T1000 (cell line): ENCODE data around the gene FBL.
"Not testable (repeated sequence)": the region's sequence is repeated elsewhere in the genome, so short reads cannot be mapped to it uniquely, and the experiment has no call there.

Experiments
- DNase-seq: peaks from one replicate; lab custom pipeline; 2025; ENCODE audit warnings: mixed read lengths; lab: John Stamatoyannopoulos, UW

The FBL gene

GRCh38 chr19:39845933-39846677 is at the start of gene FBL:
Gene FBL (minus strand): TSS chr19:39846379. CDS start chr19:39846300, 79 bp downstream.
- DNase-seq, result peak; percentile 93

- DNase-seq, result not testable (repeated sequence)
Measured at GRCh38 chr19:39895096-39895495, 48.9 kb upstream of the FBL start.

GRCh38 chr19:39894236-39894606 is 48.0 kb upstream of the FBL start:
- not testable (repeated sequence) for DNase-seq

GRCh38 chr19:39893366-39894235 is 47.4 kb upstream of the FBL start:
- not testable (repeated sequence) for DNase-seq

- not testable (repeated sequence) for DNase-seq
Measured at GRCh38 chr19:39892506-39892902, 46.3 kb upstream of the FBL start.

GRCh38 chr19:39891660-39892505 is 45.7 kb upstream of the FBL start:
- not testable (repeated sequence) for DNase-seq

GRCh38 chr19:39890755-39891551 is 44.8 kb upstream of the FBL start:
- no peak for DNase-seq

GRCh38 chr19:39889872-39890754 is 43.9 kb upstream of the FBL start:
- DNase-seq, result not testable (repeated sequence)

- not testable (repeated sequence) for DNase-seq
Measured at GRCh38 chr19:39887456-39887951, 41.3 kb upstream of the FBL start.

GRCh38 chr19:39885821-39886554 is 39.8 kb upstream of the FBL start:
- not testable (repeated sequence) for DNase-seq

GRCh38 chr19:39884721-39885120 is 38.5 kb upstream of the FBL start:
- not testable (repeated sequence) for DNase-seq

- DNase-seq, result not testable (repeated sequence)
Measured at GRCh38 chr19:39882645-39883044, 36.5 kb upstream of the FBL start.

- not testable (repeated sequence) for DNase-seq
Measured at GRCh38 chr19:39881495-39882110, 35.4 kb upstream of the FBL start.

GRCh38 chr19:39880241-39880640 is 34.1 kb upstream of the FBL start:
- DNase-seq, result not testable (repeated sequence)

- DNase-seq, result not testable (repeated sequence)
Measured at GRCh38 chr19:39879796-39880195, 33.6 kb upstream of the FBL start.

- not testable (repeated sequence) for DNase-seq
Measured at GRCh38 chr19:39878866-39879265, 32.7 kb upstream of the FBL start.

GRCh38 chr19:39878398-39878797 is 32.2 kb upstream of the FBL start:
- no peak for DNase-seq

GRCh38 chr19:39877982-39878381 is 31.8 kb upstream of the FBL start:
- not testable (repeated sequence) for DNase-seq

GRCh38 chr19:39877488-39877887 is 31.3 kb upstream of the FBL start:
- not testable (repeated sequence) for DNase-seq
